H9 (cell line): ENCODE results near the gene ABCA13. TPM values are rescaled to one million over a fixed set of nuclear protein-coding genes. Genes with fewer than 3 reads are reported as not detected.

Source experiments
- DNase-seq: peaks from one replicate; pipeline ENCODE4 v3.0.0-alpha.2; 2017
- H2AFZ ChIP-seq: one replicate; pipeline ENCODE4 v1.6.1; 2013; ENCODE audit warnings: mild to moderate bottlenecking, low read length, control low read depth, moderate library complexity
- H2AK5ac ChIP-seq: 2 replicates; pipeline ENCODE4 v1.6.1; 2013; ENCODE audit warnings: low read length, control low read depth, mixed read lengths; ENCODE audit not compliant: insufficient read length
- H2BK120ac ChIP-seq: one replicate; pipeline ENCODE4 v1.6.1; 2013; ENCODE audit warnings: low read depth, mild to moderate bottlenecking, low read length, control low read depth, inconsistent platforms; ENCODE audit not compliant: poor library complexity, severe bottlenecking
- H2BK12ac ChIP-seq: 2 replicates; pipeline ENCODE4 v1.6.1; 2013; ENCODE audit warnings: low read length, control low read depth, mixed read lengths, low read depth; ENCODE audit not compliant: insufficient read length
- H2BK15ac ChIP-seq: 2 replicates; pipeline ENCODE4 v1.6.1; 2013; ENCODE audit warnings: low read depth, low read length, control low read depth
- H2BK20ac ChIP-seq: one replicate; pipeline ENCODE4 v1.6.1; 2013; ENCODE audit warnings: low read depth, mild to moderate bottlenecking, low read length, control low read depth, inconsistent platforms; ENCODE audit not compliant: poor library complexity, severe bottlenecking
- H2BK5ac ChIP-seq: 2 replicates; pipeline ENCODE4 v1.6.1; 2013; ENCODE audit warnings: low read length, control low read depth, mixed read lengths; ENCODE audit not compliant: insufficient read length
- H3K14ac ChIP-seq: 2 replicates; pipeline ENCODE4 v1.6.1; 2013; ENCODE audit warnings: low read length, control low read depth; ENCODE audit not compliant: insufficient read depth
- H3K18ac ChIP-seq: 2 replicates; pipeline ENCODE4 v1.6.1; 2013; ENCODE audit warnings: low read depth, mild to moderate bottlenecking, mixed read lengths, low read length, control low read depth; ENCODE audit not compliant: insufficient read length
- H3K23ac ChIP-seq: 2 replicates; pipeline ENCODE4 v1.6.1; 2013; ENCODE audit warnings: low read length, control low read depth, mixed read lengths, low read depth; ENCODE audit not compliant: insufficient read length
- H3K23me2 ChIP-seq: 2 replicates; pipeline ENCODE4 v1.6.1; 2013; ENCODE audit warnings: low read depth, mild to moderate bottlenecking, mixed read lengths, low read length, control low read depth; ENCODE audit not compliant: insufficient read length, poor library complexity, severe bottlenecking
- H3K27ac ChIP-seq: 2 replicates; pipeline ENCODE4 v1.5.1; 2013; ENCODE audit warnings: low read length, control low read depth, mixed read lengths, low read depth; ENCODE audit not compliant: insufficient read length
- H3K27me3 ChIP-seq: 2 replicates; pipeline ENCODE4 v1.6.1; 2013; ENCODE audit warnings: low read length, control low read depth, inconsistent platforms; ENCODE audit not compliant: insufficient read depth
- H3K4ac ChIP-seq: 2 replicates; pipeline ENCODE4 v1.6.1; 2013; ENCODE audit warnings: low read depth, mild to moderate bottlenecking, control low read depth, inconsistent platforms, low read length, moderate library complexity
- H3K4me1 ChIP-seq: 2 replicates; pipeline ENCODE4 v1.6.1; 2013; ENCODE audit warnings: low read length, control low read depth, inconsistent platforms; ENCODE audit not compliant: insufficient read depth
- H3K4me2 ChIP-seq: 2 replicates; pipeline ENCODE4 v1.6.1; 2013; ENCODE audit warnings: low read length, control low read depth, mixed read lengths; ENCODE audit not compliant: insufficient read length, insufficient read depth
- H3K56ac ChIP-seq: 2 replicates; pipeline ENCODE4 v1.6.1; 2013; ENCODE audit warnings: low read depth, mild to moderate bottlenecking, mixed read lengths, low read length, control low read depth; ENCODE audit not compliant: insufficient read length
- H3K79me1 ChIP-seq: 2 replicates; pipeline ENCODE4 v1.6.1; 2013; ENCODE audit warnings: low read depth, mild to moderate bottlenecking, moderate library complexity, low read length, control low read depth, inconsistent platforms; ENCODE audit not compliant: insufficient read depth, poor library complexity, severe bottlenecking
- H3K79me2 ChIP-seq: 2 replicates; pipeline ENCODE4 v1.6.1; 2013; ENCODE audit warnings: low read length, control low read depth, inconsistent platforms; ENCODE audit not compliant: insufficient read depth
- H3K9ac ChIP-seq: 2 replicates; pipeline ENCODE4 v1.6.1; 2013; ENCODE audit warnings: low read length, control low read depth, mixed read lengths; ENCODE audit not compliant: insufficient read length; ENCODE audit errors: extremely low read depth
- H3K9me3 ChIP-seq: one replicate; pipeline ENCODE4 v1.6.1; 2013; ENCODE audit warnings: low read depth, low read length, inconsistent platforms; ENCODE audit not compliant: control insufficient read depth
- H3T11ph ChIP-seq: one replicate; pipeline ENCODE4 v1.6.1; 2013; ENCODE audit warnings: mild to moderate bottlenecking, low read length, control low read depth, inconsistent platforms
- H4K20me1 ChIP-seq: one replicate; pipeline ENCODE4 v1.6.1; 2013; ENCODE audit not compliant: control insufficient read depth, insufficient read length, insufficient read depth
- H4K5ac ChIP-seq: 2 replicates; pipeline ENCODE4 v1.6.1; 2013; ENCODE audit warnings: low read depth, mild to moderate bottlenecking, mixed read lengths, low read length, control low read depth; ENCODE audit not compliant: insufficient read length
- H4K8ac ChIP-seq: replicated peaks from 2 replicates; pipeline ENCODE4 v1.6.1; 2013; ENCODE audit warnings: low read length, control low read depth, mixed read lengths, low read depth; ENCODE audit not compliant: insufficient read length
- H4K91ac ChIP-seq: 2 replicates; pipeline ENCODE4 v1.6.1; 2013; ENCODE audit warnings: low read depth, mild to moderate bottlenecking, moderate library complexity, mixed read lengths, low read length, control low read depth; ENCODE audit not compliant: insufficient read length
- H3K27ac Mint-ChIP-seq, 3 experiments: 2 replicates in 2 of 3; 3 replicates in 1 of 3; pipeline ENCODE4 v1.8.0; 2020 to 2021; ENCODE audit warnings: mixed read lengths in 3 of 3, mild to moderate bottlenecking in 1 of 3, moderate library complexity in 1 of 3
- H3K27me3 Mint-ChIP-seq: 2 replicates; pipeline ENCODE4 v1.8.0; 2021; ENCODE audit warnings: low read depth, mild to moderate bottlenecking, moderate library complexity, mixed read lengths
- H3K36me3 Mint-ChIP-seq, 3 experiments: 2 replicates in 2 of 3; 3 replicates in 1 of 3; pipeline ENCODE4 v1.8.0; 2020 to 2021; ENCODE audit warnings: low read depth in 3 of 3, mixed read lengths in 3 of 3; ENCODE audit not compliant: insufficient read depth in 1 of 3
- H3K4me1 Mint-ChIP-seq, 2 experiments: 2 replicates each; pipeline ENCODE4 v1.8.0; 2020; ENCODE audit warnings: mixed read lengths in 2 of 2
- H3K4me3 Mint-ChIP-seq, 2 experiments: 2 replicates in 1 of 2; 3 replicates in 1 of 2; pipeline ENCODE4 v1.8.0; 2020 to 2021; ENCODE audit warnings: mild to moderate bottlenecking in 2 of 2, mixed read lengths in 2 of 2, moderate library complexity in 1 of 2
- H3K9me3 Mint-ChIP-seq, 2 experiments: 2 replicates in 1 of 2; 3 replicates in 1 of 2; pipeline ENCODE4 v1.8.0; 2020; ENCODE audit warnings: mild to moderate bottlenecking in 2 of 2, mixed read lengths in 2 of 2, moderate library complexity in 1 of 2
- CTCF ChIP-seq: fragments of 200-600 bp; sonication (generic); conservative IDR thresholded peaks from 3 replicates; pipeline ENCODE4 v1.8.0; 2021; ENCODE audit warnings: antibody characterized with exemption, mild to moderate bottlenecking
- WGBS: extraction: QIAGEN DNeasy Blood & Tissue Kit; methylation state at CpG from one replicate; pipeline ENCODE4 v1.1.7; 2013; ENCODE audit warnings: missing lambda C conversion rate, low lambda C conversion rate, mixed read lengths; ENCODE audit not compliant: insufficient read length; ENCODE audit errors: extremely low coverage; 5-methylcytosine and 5-hydroxymethylcytosine counted together
- total RNA-seq: library from RNA; stranded (reverse); gene quantifications from 2 replicates; pipeline ENCODE4 v1.2.1, GENCODE V29; 2021

Gene ABCA13
- total RNA-seq, 1 experiment from 2014 or later, result 0.11 TPM

- no peak overlapping the region for H2BK120ac ChIP-seq
- no peaks in the 10 kb centered on the region for H3K27me3 ChIP-seq
- DNase-seq, result no peak
- no peak overlapping the region for H2BK15ac ChIP-seq
- no peaks in the 10 kb centered on the region for H3K79me1 ChIP-seq
- Mint-ChIP-seq H3K4me3 (no peak overlapping the region), H3K27ac (no peak overlapping the region), H3K9me3 (peaks cover 0 to 2% of the 10 kb centered on the region in 2 experiments; a peak in 2 of 5 replicates), H3K36me3 (no peaks in the 10 kb centered on the region; a peak in 1 of 7 replicates), H3K27me3 (no peaks in the 10 kb centered on the region), H3K4me1 (no peaks in the 10 kb centered on the region)
- no peak for TF ChIP-seq CTCF
- H3T11ph ChIP-seq, result no peak overlapping the region
- no peak overlapping the region for H3K18ac ChIP-seq
- no peak overlapping the region for H2BK20ac ChIP-seq
- no peaks in the 10 kb centered on the region for H3K4me1 ChIP-seq
- no peak overlapping the region for H3K14ac ChIP-seq
- no peak overlapping the region for H2BK5ac ChIP-seq
- no peaks in the 10 kb centered on the region for H3K79me2 ChIP-seq
- no peak overlapping the region for H2AFZ ChIP-seq
- no peak overlapping the region for H3K27ac ChIP-seq
- H3K9ac ChIP-seq, result no peak overlapping the region
- H3K56ac ChIP-seq, result no peak overlapping the region
- no peak overlapping the region for H4K5ac ChIP-seq
- no peak overlapping the region for H3K23ac ChIP-seq
- no peaks in the 10 kb centered on the region for H3K23me2 ChIP-seq
- no peak overlapping the region for H4K8ac ChIP-seq
- no peak overlapping the region for H4K91ac ChIP-seq
- H3K9me3 ChIP-seq, result no peaks in the 10 kb centered on the region
- H3K4me2 ChIP-seq, result no peak overlapping the region
- H3K4ac ChIP-seq, result no peak overlapping the region
- no peaks in the 10 kb centered on the region for H4K20me1 ChIP-seq
- H2AK5ac ChIP-seq, result no peak overlapping the region
- H2BK12ac ChIP-seq, result no peak overlapping the region
- WGBS, result no CpG with 5 or more reads among the region's 1 CpG
Measured at GRCh38 chr7:48691788-48692187, 520.5 kb downstream of the ABCA13 start.

Other genes starting within 250 kb of the ABCA13 start
- gene PKD1L1, start 223.0 kb upstream of the ABCA13 start, total RNA-seq, result 0.17 and 0.18 TPM in 2 replicates
- gene HUS1, start 191.8 kb upstream of the ABCA13 start, total RNA-seq, result 43.1 and 44.5 TPM in 2 replicates
- not detected in 2 replicates for gene SUN3, start 142.4 kb upstream of the ABCA13 start, total RNA-seq
- 0.35 TPM in 1 of 2 replicates, not detected in the other for gene C7orf57, start 135.9 kb upstream of the ABCA13 start, total RNA-seq
- gene UPP1, start 82.2 kb upstream of the ABCA13 start, total RNA-seq, result 34.2 and 36.4 TPM in 2 replicates